ENCODE results near the gene BBS2.

The BBS2 gene

GRCh38 chr16:56519459-56520250 is at the start of gene BBS2:
Gene BBS2, minus strand, starts transcription at chr16:56520024. Its CDS starts 162 bp downstream, at chr16:56519862.
- DNase-seq (ENCODE audit: low read depth) = peak; percentile 88
- TF ChIP-seq CTCF (conservative IDR thresholded peaks at IDR 0.05; ENCODE audit: low read depth, low read length) = no peak
- peak within 1 kb of the TSS; percentile 99 for H3K4me3 ChIP-seq (ENCODE audit: low read depth, low read length)

GRCh38 chr16:56564793-56565477 is 45.1 kb upstream of the BBS2 start, which contains the start of gene MT4:
Gene MT4, plus strand, starts transcription at chr16:56565073. Its CDS starts 56 bp downstream, at chr16:56565129.
- no peak for TF ChIP-seq CTCF (conservative IDR thresholded peaks at IDR 0.05; ENCODE audit: low read depth, low read length)
- no peak for DNase-seq (ENCODE audit: low read depth)
- no peak within 1 kb of the TSS for H3K4me3 ChIP-seq (ENCODE audit: low read depth, low read length)

GRCh38 chr16:56561126-56561525 is 41.3 kb upstream of the BBS2 start:
- TF ChIP-seq CTCF (conservative IDR thresholded peaks at IDR 0.05; ENCODE audit: low read depth, low read length) = no peak
- DNase-seq (ENCODE audit: low read depth) = no peak
- no peak overlapping the region for H3K4me3 ChIP-seq (ENCODE audit: low read depth, low read length)

- DNase-seq (ENCODE audit: low read depth) = no peak
- no peak for TF ChIP-seq CTCF (conservative IDR thresholded peaks at IDR 0.05; ENCODE audit: low read depth, low read length)
- no peak overlapping the region for H3K4me3 ChIP-seq (ENCODE audit: low read depth, low read length)
These were observed 40.6 kb upstream of the BBS2 start for GRCh38 chr16:56560447-56560846.

GRCh38 chr16:56559109-56559508 is 39.3 kb upstream of the BBS2 start:
- no peak for DNase-seq (ENCODE audit: low read depth)
- TF ChIP-seq CTCF (conservative IDR thresholded peaks at IDR 0.05; ENCODE audit: low read depth, low read length) = no peak
- no peak overlapping the region for H3K4me3 ChIP-seq (ENCODE audit: low read depth, low read length)

- no peak overlapping the region for H3K4me3 ChIP-seq (ENCODE audit: low read depth, low read length)
- peak; percentile 11 for DNase-seq (ENCODE audit: low read depth)
- no peak for TF ChIP-seq CTCF (conservative IDR thresholded peaks at IDR 0.05; ENCODE audit: low read depth, low read length)
These were observed 38.4 kb upstream of the BBS2 start for GRCh38 chr16:56558024-56558747.

Data from choroid plexus epithelial cell (primary cell).